K562 (cell line): ENCODE data around the gene PHF20. TPM values are rescaled to one million over a fixed set of nuclear protein-coding genes. Genes with fewer than 3 reads are reported as not detected.

Experiments
- DLX4 ChIP-seq: fragments of 250-450 bp; sonication (Bioruptor Pico); IDR thresholded peaks from 2 replicates; pipeline ENCODE4 v1.6.1; 2021; ENCODE audit warnings: mild to moderate bottlenecking
- DNMT1 ChIP-seq: fragments of 450-650 bp; IDR thresholded peaks from 2 replicates; pipeline ENCODE4 v1.6.1; 2016; ENCODE audit warnings: antibody characterized with exemption, mild to moderate bottlenecking
- ELF4 ChIP-seq: fragments of 450-650 bp; formaldehyde crosslinking; IDR thresholded peaks from 2 replicates; pipeline ENCODE4 v1.4.0; 2022; ENCODE audit warnings: missing genetic modification characterization
- MAFF ChIP-seq: IDR thresholded peaks from 2 replicates; pipeline ENCODE4 v1.6.1; 2012; ENCODE audit warnings: low read length, improper control_type of control experiment
- NELFE ChIP-seq: IDR thresholded peaks from 2 replicates; pipeline ENCODE4 v1.6.1; 2011; ENCODE audit warnings: mild to moderate bottlenecking; ENCODE audit not compliant: insufficient read depth, insufficient read length
- NFE2L1 ChIP-seq: fragments of 450-650 bp; IDR thresholded peaks from 2 replicates; pipeline ENCODE4 v1.6.1; 2016; ENCODE audit warnings: missing genetic modification characterization, low read depth, mild to moderate bottlenecking, missing compliant biosample characterization, moderate library complexity, borderline replicate concordance
- RAD51 ChIP-seq: fragments of 450-650 bp; IDR thresholded peaks from 2 replicates; pipeline ENCODE4 v1.7.1; 2016; ENCODE audit warnings: low read depth, mild to moderate bottlenecking, borderline replicate concordance
- SETDB1 ChIP-seq: IDR thresholded peaks from one replicate; pipeline ENCODE4 v1.6.1; 2012; ENCODE audit warnings: low read length, control low read depth, inconsistent platforms
- SMAD3 ChIP-seq: fragments of 450-650 bp; formaldehyde crosslinking; conservative IDR thresholded peaks from 2 replicates; pipeline ENCODE4 v1.4.0; 2020; ENCODE audit warnings: mild to moderate bottlenecking
- SRSF3 ChIP-seq: fragments of 200-400 bp; formaldehyde crosslinking; IDR thresholded peaks from 2 replicates; pipeline ENCODE4 v1.6.1; 2016; ENCODE audit warnings: mild to moderate bottlenecking, low read length, moderate library complexity; ENCODE audit not compliant: insufficient read depth
- TSHZ1 ChIP-seq: fragments of 250-450 bp; sonication (Bioruptor Pico); IDR thresholded peaks from 2 replicates; pipeline ENCODE4 v1.4.0; 2020; ENCODE audit warnings: mild to moderate bottlenecking, moderate library complexity
- ZNF184 ChIP-seq: sonication (generic); formaldehyde crosslinking; IDR thresholded peaks from 2 replicates; pipeline ENCODE4 v1.5.0; 2020; ENCODE audit warnings: missing genetic modification reagents
- ZNF253 ChIP-seq: fragments of 250-450 bp; sonication (Bioruptor Pico); conservative IDR thresholded peaks from 2 replicates; pipeline ENCODE4 v1.6.1; 2021; ENCODE audit warnings: mild to moderate bottlenecking
- ZNF277 ChIP-seq: fragments of 250-450 bp; sonication (Bioruptor Pico); IDR thresholded peaks from 2 replicates; pipeline ENCODE4 v1.8.0; 2022; ENCODE audit warnings: inconsistent platforms, mild to moderate bottlenecking, moderate library complexity, borderline replicate concordance
- ZNF518B ChIP-seq: fragments of 250-450 bp; sonication (Bioruptor Pico); IDR thresholded peaks from 2 replicates; pipeline ENCODE4 v1.5.0; 2021; ENCODE audit warnings: mild to moderate bottlenecking, moderate library complexity
- polyA plus RNA-seq, 8 experiments: library from polyadenylated mRNA; depleted of rRNA in 4 of 8; stranded (reverse) in 5 of 8; unstranded in 3 of 8; fragments of >200 nt; fragmentation: Nextera tagmentation in 2 of 8; fragmentation: Illumina TruSeq in 1 of 8; extraction: Ambion mirVana in 2 of 8; extraction: Trizol in 1 of 8; gene quantifications; 2 replicates each; pipeline versions ENCODE4 v1.2.1 to v1.2.3, GENCODE V29; 2011 to 2014; ENCODE audit warnings: inconsistent platforms in 1 of 8, missing spikeins in 1 of 8
- total RNA-seq, 7 experiments: library from RNA; depleted of rRNA in 6 of 7; stranded (reverse); fragments of >200 nt in 6 of 7; fragmentation: Illumina TruSeq in 2 of 7; extraction: Trizol in 2 of 7; gene quantifications; 2 replicates each; pipeline versions ENCODE4 v1.2.1 to v1.2.3, GENCODE V29; 2011 to 2021; ENCODE audit warnings: low replicate concordance in 1 of 7
- TF ChIP-seq, protein P1 (sequence below): IDR thresholded peaks from 2 replicates; pipeline ENCODE4 v1.6.1; 2011; ENCODE audit warnings: borderline replicate concordance, low read depth, mild to moderate bottlenecking, moderate library complexity, low read length; ENCODE audit not compliant: insufficient read depth, poor library complexity, severe bottlenecking

PHF20 gene
- total and polyA plus RNA-seq, 9 of the 15 experiments (the other 6 are each of a cell fraction or from before 2014, with no cell fraction given) = 49.9 to 196 (median 70.7) TPM

- TF ChIP-seq, protein P1, sequence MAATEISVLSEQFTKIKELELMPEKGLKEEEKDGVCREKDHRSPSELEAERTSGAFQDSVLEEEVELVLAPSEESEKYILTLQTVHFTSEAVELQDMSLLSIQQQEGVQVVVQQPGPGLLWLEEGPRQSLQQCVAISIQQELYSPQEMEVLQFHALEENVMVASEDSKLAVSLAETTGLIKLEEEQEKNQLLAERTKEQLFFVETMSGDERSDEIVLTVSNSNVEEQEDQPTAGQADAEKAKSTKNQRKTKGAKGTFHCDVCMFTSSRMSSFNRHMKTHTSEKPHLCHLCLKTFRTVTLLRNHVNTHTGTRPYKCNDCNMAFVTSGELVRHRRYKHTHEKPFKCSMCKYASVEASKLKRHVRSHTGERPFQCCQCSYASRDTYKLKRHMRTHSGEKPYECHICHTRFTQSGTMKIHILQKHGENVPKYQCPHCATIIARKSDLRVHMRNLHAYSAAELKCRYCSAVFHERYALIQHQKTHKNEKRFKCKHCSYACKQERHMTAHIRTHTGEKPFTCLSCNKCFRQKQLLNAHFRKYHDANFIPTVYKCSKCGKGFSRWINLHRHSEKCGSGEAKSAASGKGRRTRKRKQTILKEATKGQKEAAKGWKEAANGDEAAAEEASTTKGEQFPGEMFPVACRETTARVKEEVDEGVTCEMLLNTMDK = no peak
- TF ChIP-seq SMAD3 (CRISPR knock-in tag) (no peak), TSHZ1 (CRISPR knock-in tag) (no peak), MAFF (no peak), ZNF277 (CRISPR knock-in tag) (no peak), RAD51 (no peak), ZNF518B (CRISPR knock-in tag) (no peak), ZNF253 (no peak), DLX4 (CRISPR knock-in tag) (no peak), DNMT1 (no peak), ELF4 (CRISPR knock-in tag) (peak; percentile 60; the same call in 1 of the 2 replicates), NELFE (no peak), SETDB1 (no peak), SRSF3 (no peak), ZNF184 (CRISPR knock-in tag) (no peak), NFE2L1 (tag) (no peak)
Measured at GRCh38 chr20:35742741-35743523, 28.9 kb upstream of the PHF20 start (continued).
